ENCODE data around the gene NID1.

The NID1 gene

GRCh38 chr1:236029428-236029940, 35.4 kb downstream of the NID1 start:
- no peak for DNase-seq (ENCODE audit: low read depth, low spot score)
- TF ChIP-seq CTCF (IDR thresholded peaks at IDR 0.05; ENCODE audit: low read depth, low read length), result no peak

GRCh38 chr1:236027104-236027503, 37.8 kb downstream of the NID1 start:
- DNase-seq (ENCODE audit: low read depth, low spot score), result no peak
- in situ Hi-C loops (cut with HindIII; ENCODE audit: low sequenced_read_pairs), result no loop called here
- TF ChIP-seq CTCF (IDR thresholded peaks at IDR 0.05; ENCODE audit: low read depth, low read length), result no peak
- H3K4me3 ChIP-seq (ENCODE audit: low read depth, low read length), result no peak overlapping the region

More at GRCh38 chr1:236029428-236029940, 35.4 kb downstream of the NID1 start:
- H3K4me3 ChIP-seq (ENCODE audit: low read depth, low read length), result no peak overlapping the region
- in situ Hi-C loops (cut with HindIII; ENCODE audit: low sequenced_read_pairs), result no loop called here

- H3K4me3 ChIP-seq (ENCODE audit: low read depth, low read length), result no peak overlapping the region
- no peak for TF ChIP-seq CTCF (IDR thresholded peaks at IDR 0.05; ENCODE audit: low read depth, low read length)
- DNase-seq (ENCODE audit: low read depth, low spot score), result no peak
- in situ Hi-C loops (cut with HindIII; ENCODE audit: low sequenced_read_pairs), result no loop called here
Observed at GRCh38 chr1:236025836-236026235, 39.1 kb downstream of the NID1 start.

GRCh38 chr1:236024641-236025040, 40.2 kb downstream of the NID1 start:
- in situ Hi-C loops (cut with HindIII; ENCODE audit: low sequenced_read_pairs), result no loop called here

GRCh38 chr1:236023926-236024565, 40.8 kb downstream of the NID1 start:
- in situ Hi-C loops (cut with HindIII; ENCODE audit: low sequenced_read_pairs), result no loop called here

More at GRCh38 chr1:236024641-236025040, 40.2 kb downstream of the NID1 start:
- no peak for DNase-seq (ENCODE audit: low read depth, low spot score)
- H3K4me3 ChIP-seq (ENCODE audit: low read depth, low read length), result no peak overlapping the region
- no peak for TF ChIP-seq CTCF (IDR thresholded peaks at IDR 0.05; ENCODE audit: low read depth, low read length)

GRCh38 chr1:236021424-236022135, 43.3 kb downstream of the NID1 start:
- in situ Hi-C loops (cut with HindIII; ENCODE audit: low sequenced_read_pairs), result no loop called here
- DNase-seq (ENCODE audit: low read depth, low spot score), result peak; percentile 55
- no peak overlapping the region for H3K4me3 ChIP-seq (ENCODE audit: low read depth, low read length)
- TF ChIP-seq CTCF (IDR thresholded peaks at IDR 0.05; ENCODE audit: low read depth, low read length), result no peak

More at GRCh38 chr1:236023926-236024565, 40.8 kb downstream of the NID1 start:
- TF ChIP-seq CTCF (IDR thresholded peaks at IDR 0.05; ENCODE audit: low read depth, low read length), result no peak
- DNase-seq (ENCODE audit: low read depth, low spot score), result no peak
- no peak overlapping the region for H3K4me3 ChIP-seq (ENCODE audit: low read depth, low read length)

Data from astrocyte of the spinal cord (primary cell).